SIG-M5 treated with dmso at 0.1 percent for 504 hours (cell line): ENCODE data around the gene PCDHA6.
"Not testable (repeated sequence)": the region's sequence is repeated elsewhere in the genome, so short reads cannot be mapped to it uniquely, and the experiment has no call there.

Experiments
- DNase-seq: peaks from one replicate; lab custom pipeline; 2025; ENCODE audit not compliant: unreplicated experiment; lab: John Stamatoyannopoulos, UW

PCDHA6 gene

GRCh38 chr5:140808889-140809291 is 18.9 kb upstream of the PCDHA6 start:
- no peak for DNase-seq

GRCh38 chr5:140821375-140822280 is 6.1 kb upstream of the PCDHA6 start, which contains the start of gene PCDHA5:
Gene PCDHA5 (plus strand): TSS chr5:140821613.
- no peak for DNase-seq

GRCh38 chr5:140822281-140822629 is 5.5 kb upstream of the PCDHA6 start:
- DNase-seq: no peak

- not testable (repeated sequence) for DNase-seq
These were observed 4.8 kb upstream of the PCDHA6 start for GRCh38 chr5:140822969-140823368.

DNA sequence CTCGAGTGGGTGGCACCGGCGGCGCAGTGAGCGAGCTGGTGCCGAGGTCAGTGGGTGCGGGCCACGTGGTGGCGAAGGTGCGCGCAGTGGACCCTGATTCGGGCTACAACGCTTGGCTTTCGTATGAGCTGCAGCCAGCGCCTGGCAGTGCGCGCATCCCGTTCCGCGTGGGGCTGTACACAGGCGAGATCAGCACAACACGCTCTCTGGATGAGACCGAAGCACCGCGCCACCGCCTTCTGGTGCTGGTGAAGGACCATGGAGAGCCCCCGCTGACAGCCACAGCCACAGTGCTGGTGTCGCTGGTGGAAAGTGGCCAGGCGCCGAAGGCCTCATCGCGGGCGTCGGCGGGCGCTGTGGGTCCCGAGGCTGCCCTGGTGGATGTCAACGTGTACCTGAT is 4.3 kb upstream of the PCDHA6 start:
- no peak for DNase-seq

- no peak for DNase-seq
These were observed 590 bp downstream of the PCDHA6 start for GRCh38 chr5:140828362-140828737.

- not testable (repeated sequence) for DNase-seq
These were observed 2.0 kb downstream of the PCDHA6 start for GRCh38 chr5:140829511-140830501.

GRCh38 chr5:140833993-140834392 is 6.2 kb downstream of the PCDHA6 start, which contains the start of gene PCDHA7:
Gene PCDHA7 (plus strand): TSS chr5:140834269. CDS start chr5:140834384, 115 bp downstream.
- no peak for DNase-seq

DNA sequence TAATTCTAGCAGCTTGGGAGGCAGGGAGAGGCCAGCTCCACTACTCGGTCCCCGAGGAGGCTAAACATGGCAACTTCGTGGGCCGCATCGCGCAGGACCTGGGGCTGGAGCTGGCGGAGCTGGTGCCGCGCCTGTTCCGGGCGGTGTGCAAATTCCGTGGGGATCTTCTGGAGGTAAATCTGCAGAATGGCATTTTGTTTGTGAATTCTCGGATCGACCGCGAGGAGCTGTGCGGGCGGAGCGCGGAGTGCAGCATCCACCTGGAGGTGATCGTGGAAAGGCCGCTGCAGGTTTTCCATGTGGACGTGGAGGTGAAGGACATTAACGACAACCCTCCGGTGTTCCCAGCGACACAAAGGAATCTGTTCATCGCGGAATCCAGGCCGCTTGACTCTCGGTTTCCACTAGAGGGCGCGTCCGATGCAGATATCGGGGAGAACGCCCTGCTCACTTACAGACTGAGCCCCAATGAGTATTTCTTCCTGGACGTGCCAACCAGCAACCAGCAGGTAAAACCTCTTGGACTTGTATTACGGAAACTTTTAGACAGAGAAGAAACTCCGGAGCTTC is 6.8 kb downstream of the PCDHA6 start:
- not testable (repeated sequence) for DNase-seq

DNA sequence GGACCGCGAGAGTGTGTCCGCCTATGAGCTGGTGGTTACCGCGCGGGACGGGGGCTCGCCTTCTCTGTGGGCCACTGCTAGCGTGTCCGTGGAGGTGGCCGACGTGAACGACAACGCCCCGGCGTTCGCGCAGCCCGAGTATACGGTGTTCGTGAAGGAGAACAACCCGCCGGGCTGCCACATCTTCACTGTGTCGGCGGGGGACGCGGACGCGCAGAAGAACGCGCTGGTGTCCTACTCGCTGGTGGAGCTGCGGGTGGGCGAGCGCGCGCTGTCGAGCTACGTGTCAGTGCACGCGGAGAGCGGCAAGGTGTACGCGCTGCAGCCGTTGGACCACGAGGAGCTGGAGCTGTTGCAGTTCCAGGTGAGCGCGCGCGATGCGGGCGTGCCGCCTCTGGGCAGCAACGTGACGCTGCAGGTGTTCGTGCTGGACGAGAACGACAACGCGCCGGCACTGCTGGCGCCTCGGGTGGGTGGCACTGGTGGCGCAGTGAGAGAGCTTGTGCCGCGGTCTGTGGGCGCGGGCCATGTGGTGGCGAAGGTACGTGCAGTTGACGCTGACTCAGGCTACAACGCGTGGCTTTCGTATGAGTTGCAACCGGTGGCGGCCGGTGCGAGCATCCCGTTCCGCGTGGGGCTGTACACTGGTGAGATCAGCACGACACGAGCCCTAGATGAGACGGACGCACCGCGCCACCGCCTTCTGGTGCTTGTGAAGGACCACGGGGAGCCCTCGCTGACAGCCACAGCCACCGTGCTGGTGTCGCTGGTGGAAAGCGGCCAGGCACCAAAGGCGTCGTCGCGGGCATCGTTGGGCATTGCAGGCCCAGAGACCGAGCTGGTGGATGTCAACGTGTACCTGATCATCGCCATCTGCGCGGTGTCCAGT is 8.1 kb downstream of the PCDHA6 start:
- DNase-seq: no peak

- DNase-seq: peak; percentile 44
These were observed 13.5 kb downstream of the PCDHA6 start, which contains the start of gene PCDHA8 for GRCh38 chr5:140840978-140841962. Gene PCDHA8 (plus strand): TSS chr5:140841187. CDS start chr5:140841322, 135 bp downstream.

DNA sequence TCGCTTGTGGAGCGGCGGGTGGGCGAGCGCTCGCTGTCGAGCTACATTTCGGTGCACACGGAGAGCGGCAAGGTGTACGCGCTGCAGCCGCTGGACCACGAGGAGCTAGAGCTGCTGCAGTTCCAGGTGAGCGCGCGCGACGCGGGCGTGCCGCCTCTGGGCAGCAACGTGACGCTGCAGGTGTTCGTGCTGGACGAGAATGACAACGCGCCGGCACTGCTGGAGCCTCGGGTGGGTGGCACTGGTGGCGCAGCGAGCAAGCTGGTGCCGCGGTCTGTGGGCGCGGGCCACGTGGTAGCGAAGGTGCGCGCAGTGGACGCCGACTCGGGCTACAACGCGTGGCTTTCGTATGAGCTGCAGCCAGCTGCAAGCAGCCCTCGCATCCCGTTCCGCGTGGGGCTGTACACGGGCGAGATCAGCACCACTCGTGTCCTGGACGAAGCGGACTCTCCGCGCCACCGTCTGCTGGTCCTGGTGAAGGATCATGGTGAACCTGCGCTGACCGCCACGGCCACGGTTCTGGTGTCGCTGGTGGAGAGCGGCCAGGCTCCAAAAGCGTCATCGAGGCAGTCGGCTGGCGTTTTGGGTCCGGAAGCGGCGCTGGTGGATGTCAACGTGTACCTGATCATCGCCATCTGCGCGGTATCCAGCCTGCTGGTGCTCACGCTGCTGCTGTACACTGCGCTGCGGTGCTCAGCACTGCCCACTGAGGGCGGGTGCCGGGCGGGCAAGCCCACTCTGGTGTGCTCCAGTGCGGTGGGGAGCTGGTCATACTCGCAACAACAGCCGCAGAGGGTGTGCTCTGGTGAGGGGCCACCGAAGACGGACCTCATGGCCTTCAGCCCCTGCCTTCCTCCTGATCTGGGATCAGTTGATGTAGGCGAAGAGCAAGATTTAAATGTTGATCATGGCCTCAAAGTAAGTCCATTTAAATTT is 15.3 kb downstream of the PCDHA6 start:
- no peak for DNase-seq

DNA sequence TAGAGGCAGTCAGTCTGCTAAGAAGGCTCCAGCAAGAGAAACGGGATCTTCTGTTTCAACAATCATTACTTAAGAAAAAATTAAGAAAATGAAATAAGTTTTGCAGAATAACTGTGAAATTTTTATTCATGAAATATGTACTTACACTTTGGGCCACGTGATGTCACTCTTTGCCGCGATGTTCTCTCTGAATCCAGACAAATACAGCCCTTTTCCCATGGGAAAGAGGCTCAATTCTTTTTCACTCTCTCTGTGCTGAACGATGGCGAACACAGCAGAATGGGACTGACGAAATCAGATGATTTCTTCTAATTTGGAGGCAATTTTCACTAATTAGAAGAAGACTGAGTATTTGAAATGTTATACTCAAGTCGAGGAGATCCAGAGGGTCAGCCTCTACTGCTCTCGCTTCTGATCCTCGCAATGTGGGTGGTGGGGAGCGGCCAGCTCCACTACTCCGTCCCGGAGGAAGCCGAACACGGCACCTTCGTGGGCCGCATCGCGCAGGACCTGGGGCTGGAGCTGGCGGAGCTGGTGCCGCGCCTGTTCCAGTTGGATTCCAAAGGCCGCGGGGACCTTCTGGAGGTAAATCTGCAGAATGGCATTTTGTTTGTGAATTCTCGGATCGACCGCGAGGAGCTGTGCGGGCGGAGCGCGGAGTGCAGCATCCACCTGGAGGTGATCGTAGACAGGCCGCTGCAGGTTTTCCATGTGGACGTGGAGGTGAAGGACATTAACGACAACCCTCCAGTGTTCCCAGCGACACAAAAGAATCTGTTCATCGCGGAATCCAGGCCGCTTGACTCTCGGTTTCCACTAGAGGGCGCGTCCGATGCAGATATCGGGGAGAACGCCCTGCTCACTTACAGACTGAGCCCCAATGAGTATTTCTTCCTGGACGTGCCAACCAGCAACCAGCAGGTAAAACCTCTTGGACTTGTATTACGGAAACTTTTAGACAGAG is 20.7 kb downstream of the PCDHA6 start, which contains the start of gene PCDHA9:
Gene PCDHA9 (plus strand): TSS at position 244 of the 964 bp plus-strand sequence. CDS start 114 bp downstream, at position 358.
- not testable (repeated sequence) for DNase-seq

- DNase-seq: not testable (repeated sequence)
These were observed 22.3 kb downstream of the PCDHA6 start for GRCh38 chr5:140849831-140850634.
